ENCODE measurements around the gene HYOU1. TPM values are rescaled to one million over a fixed set of nuclear protein-coding genes. Genes with fewer than 3 reads are reported as not detected.

The HYOU1 gene
- total RNA-seq, 2 experiments from 2014 or later = 133 to 135 TPM

DNA sequence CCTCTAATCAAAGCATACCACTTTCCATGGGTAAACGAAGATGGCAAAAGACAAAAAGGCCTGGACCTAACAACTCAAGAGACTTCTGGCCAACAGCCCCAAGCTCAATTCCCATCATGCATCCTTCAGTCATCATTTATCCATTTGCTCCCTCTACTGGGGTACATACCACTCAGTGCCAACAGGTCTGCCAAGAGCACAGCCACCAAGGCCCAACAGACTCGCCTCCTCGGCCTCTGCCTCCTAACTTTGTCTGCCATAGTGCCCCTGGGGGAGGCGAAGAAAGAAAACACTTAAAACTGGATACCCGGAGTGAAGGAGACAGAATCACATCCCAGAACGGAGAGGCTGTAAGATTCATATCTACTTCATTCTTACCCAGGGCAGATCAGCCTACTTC, 1.1 kb downstream of the HYOU1 start:
- Mint-ChIP-seq H3K4me1 (ENCODE audit: low read depth) (peaks cover 30% of the 10 kb centered on the region), H3K4me3 (peak overlapping the region; percentile 97), H3K27me3 (ENCODE audit: low read depth) (no peaks in the 10 kb centered on the region), H3K27ac (peak overlapping the region; percentile 78), H3K9me3 (ENCODE audit: insufficient read depth) (no peaks in the 10 kb centered on the region), H3K36me3 (ENCODE audit: low read depth) (peaks cover 58% of the 10 kb centered on the region)
- ATAC-seq (no peak), DNase-seq (peak; percentile 32)
- CTCF ChIA-PET = interaction anchor here (0.8 to 2.6 kb wide), 12 partner anchors 12 to 366 kb away, joined by 3 to 12 read pairs (median 4); partner anchors contain the start of genes SLC37A4, TRAPPC4 and VPS11
- POLR2A ChIA-PET = interaction anchor here (0.5 to 4.1 kb wide), 14 partner anchors 8 to 269 kb away, joined by 3 to 28 read pairs (median 6); partner anchors contain the start of genes C2CD2L, HMBS, RPS25 and TRAPPC4

DNA sequence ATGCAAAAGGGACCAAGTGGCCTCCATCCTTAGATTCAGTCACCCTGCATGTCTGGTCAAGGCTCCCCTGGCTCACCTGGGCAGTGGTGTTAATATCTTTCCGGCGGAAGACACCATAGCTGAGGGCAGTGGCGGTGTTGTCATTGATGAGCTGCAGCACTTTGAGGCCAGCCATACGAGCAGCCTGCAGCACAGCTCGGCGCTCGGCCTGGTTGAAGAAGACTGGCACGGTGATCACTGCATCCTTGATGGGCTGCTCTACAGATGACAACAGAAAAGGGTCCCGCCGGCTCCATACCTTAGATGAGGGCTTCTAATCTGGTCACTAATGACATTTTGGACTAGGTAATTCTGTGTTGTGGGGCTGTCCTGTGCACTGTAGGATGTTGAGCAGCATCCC, 2.6 kb downstream of the HYOU1 start:
- H3K27ac Mint-ChIP-seq = peak overlapping the region; percentile 30
- ChIA-PET CTCF (interaction anchor here (0.7 to 2.6 kb wide), 4 partner anchors 11 to 365 kb away, joined by 3 to 12 read pairs (median 4); partner anchors contain the start of gene SLC37A4), POLR2A (interaction anchor here (1.0 to 3.4 kb wide), 3 partner anchors 13 to 41 kb away, joined by 4 to 26 read pairs (median 4); partner anchors contain the start of genes TRAPPC4 and VPS11)
- H3K36me3 Mint-ChIP-seq (ENCODE audit: low read depth) = peaks cover 67% of the 10 kb centered on the region
- H3K4me3 Mint-ChIP-seq = peak overlapping the region; percentile 34
- no peaks in the 10 kb centered on the region for H3K27me3 Mint-ChIP-seq (ENCODE audit: low read depth)
- DNase-seq (no peak), ATAC-seq (no peak)
- H3K4me1 Mint-ChIP-seq (ENCODE audit: low read depth) = peaks cover 36% of the 10 kb centered on the region
- no peaks in the 10 kb centered on the region for H3K9me3 Mint-ChIP-seq (ENCODE audit: insufficient read depth)

DNA sequence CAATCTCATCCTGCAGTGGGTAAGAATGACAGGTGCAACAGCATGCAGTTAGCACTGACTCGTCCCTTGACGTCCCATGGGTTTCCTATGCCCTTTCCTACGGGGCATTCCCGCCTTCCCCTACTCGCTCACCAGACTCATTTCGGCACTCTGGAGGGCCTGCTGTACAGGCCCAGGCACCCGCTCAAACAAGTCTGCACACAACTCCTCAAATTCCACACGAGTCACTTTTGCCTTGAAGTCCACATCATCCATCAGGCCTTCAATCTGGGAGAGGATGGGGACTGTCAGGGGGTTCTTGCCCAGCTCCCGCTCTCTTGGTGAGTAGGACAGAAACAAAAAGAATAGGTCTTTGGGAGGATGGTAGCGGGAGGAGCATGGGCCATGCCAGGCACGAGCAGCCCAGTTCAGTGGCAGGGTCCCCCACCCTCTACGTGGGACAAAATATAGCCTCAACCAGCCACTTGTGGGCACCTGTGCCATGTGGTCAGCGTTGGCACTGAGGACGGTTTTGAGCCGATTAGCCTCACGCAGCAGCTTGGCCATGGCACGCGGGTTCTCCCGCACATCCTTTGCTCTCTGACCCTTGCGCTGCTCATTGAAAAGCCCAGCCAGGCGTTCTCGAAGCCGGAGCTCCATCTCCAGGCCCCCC, 4.7 kb downstream of the HYOU1 start:
- ATAC-seq (no peak), DNase-seq (no peak)
- H3K4me1 Mint-ChIP-seq (ENCODE audit: low read depth) = peaks cover 30% of the 10 kb centered on the region
- peaks cover 81% of the 10 kb centered on the region for H3K36me3 Mint-ChIP-seq (ENCODE audit: low read depth)
- H3K9me3 Mint-ChIP-seq (ENCODE audit: insufficient read depth) = no peaks in the 10 kb centered on the region
- no peaks in the 10 kb centered on the region for H3K27me3 Mint-ChIP-seq (ENCODE audit: low read depth)
- ChIA-PET CTCF (no interaction called here), POLR2A (no interaction called here)
- H3K4me3 Mint-ChIP-seq = no peak overlapping the region
- no peak overlapping the region for H3K27ac Mint-ChIP-seq

DNA sequence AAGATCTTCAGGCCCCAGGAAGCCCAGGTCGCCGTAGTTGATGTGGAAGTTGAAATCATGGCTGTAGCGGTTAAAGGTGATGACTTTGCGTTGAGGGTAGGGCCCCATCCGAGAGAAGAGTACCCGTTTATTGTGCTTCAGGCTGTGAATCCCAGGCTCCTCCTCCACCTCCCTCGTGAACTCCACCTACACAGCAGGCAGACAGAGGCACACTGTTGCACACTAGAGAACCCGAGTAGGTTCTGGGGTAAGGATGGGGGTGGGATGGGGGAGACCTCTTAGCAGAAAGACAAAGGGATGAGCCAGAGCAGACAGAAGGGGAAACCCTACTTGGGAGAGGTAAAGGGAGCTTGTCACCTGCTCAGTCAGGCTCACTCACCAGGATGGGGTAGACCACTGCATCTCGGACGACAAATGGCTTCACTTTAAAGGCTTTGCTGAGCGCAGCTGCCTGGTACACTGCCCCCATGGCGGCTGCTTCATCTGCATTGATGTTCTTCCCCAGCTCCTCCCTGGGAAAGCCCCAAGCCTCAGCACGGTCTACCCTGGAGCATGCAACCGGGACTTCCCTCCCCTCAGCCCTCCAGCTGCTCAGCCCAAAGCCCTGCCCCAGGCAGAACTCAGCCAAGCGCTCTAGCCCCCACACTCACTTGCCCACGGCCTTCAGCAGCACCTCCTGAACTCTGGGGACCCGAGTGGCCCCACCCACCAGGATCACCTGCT, 5.4 kb downstream of the HYOU1 start:
- Mint-ChIP-seq H3K4me3 (no peak overlapping the region), H3K27ac (peak overlapping the region; percentile 50), H3K27me3 (ENCODE audit: low read depth) (no peaks in the 10 kb centered on the region), H3K9me3 (ENCODE audit: insufficient read depth) (no peaks in the 10 kb centered on the region), H3K36me3 (ENCODE audit: low read depth) (peaks cover 86% of the 10 kb centered on the region), H3K4me1 (ENCODE audit: low read depth) (peaks cover 30% of the 10 kb centered on the region)
- ChIA-PET CTCF (no interaction called here), POLR2A (interaction anchor here (0.8 to 1.2 kb wide), 3 partner anchors 32 to 54 kb away, joined by 3 to 4 read pairs (median 3); partner anchors contain the start of gene DPAGT1)
- ATAC-seq (no peak), DNase-seq (no peak)

DNA sequence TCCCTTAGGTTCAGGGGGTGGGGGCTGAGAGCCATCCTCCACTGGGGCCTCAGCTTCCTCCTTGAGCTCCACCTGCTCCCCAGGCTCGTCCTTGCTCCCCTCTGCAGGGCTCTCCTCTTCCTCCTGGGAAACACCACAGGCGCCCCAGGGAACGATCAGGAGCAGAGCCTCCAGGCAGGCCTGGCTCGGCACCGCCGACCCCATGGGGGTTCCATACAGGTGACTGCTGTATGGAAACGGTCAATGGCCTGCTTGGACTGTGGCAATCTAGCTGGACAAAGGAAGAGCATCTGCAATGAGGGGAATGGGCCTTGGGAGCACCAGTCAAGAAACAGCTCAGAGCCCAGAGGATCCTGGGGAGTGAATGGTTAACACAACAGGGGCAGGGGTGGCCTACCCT, 7.9 kb downstream of the HYOU1 start:
- H3K9me3 Mint-ChIP-seq (ENCODE audit: insufficient read depth) = no peaks in the 10 kb centered on the region
- H3K36me3 Mint-ChIP-seq (ENCODE audit: low read depth) = peaks cover 74% of the 10 kb centered on the region
- ATAC-seq (no peak), DNase-seq (no peak)
- CTCF ChIA-PET = no interaction called here
- H3K4me1 Mint-ChIP-seq (ENCODE audit: low read depth) = peaks cover 12% of the 10 kb centered on the region
- POLR2A ChIA-PET = interaction anchor here (0.5 to 1.0 kb wide), 2 partner anchors 18 to 85 kb away, joined by 3 to 5 read pairs; partner anchors contain the start of gene VPS11
- H3K27ac Mint-ChIP-seq = no peak overlapping the region
- H3K4me3 Mint-ChIP-seq = no peak overlapping the region
- H3K27me3 Mint-ChIP-seq (ENCODE audit: low read depth) = no peaks in the 10 kb centered on the region

DNA sequence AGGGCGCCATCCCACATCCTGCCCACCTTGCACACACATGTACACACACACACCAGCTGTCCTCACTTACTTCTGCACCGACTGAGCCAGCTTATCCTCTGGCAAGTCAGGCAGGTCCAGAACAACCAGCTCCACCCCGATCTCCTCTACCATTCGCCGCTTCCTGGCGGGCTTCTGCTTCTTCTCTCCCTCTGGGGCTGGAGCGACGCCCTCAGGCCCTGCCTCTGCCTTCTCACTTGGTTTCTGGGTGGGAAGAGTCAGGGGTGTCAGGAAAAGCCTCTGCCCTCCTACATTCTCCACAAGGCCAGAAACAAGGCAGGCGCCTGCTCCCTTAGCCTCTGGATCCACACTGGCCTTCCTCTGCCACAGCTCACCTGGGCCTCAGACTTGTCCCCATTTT, 8.4 kb downstream of the HYOU1 start:
- ChIA-PET CTCF (interaction anchor here (0.9 to 1.0 kb wide), 2 partner anchors 17 to 18 kb away, joined by 3 to 5 read pairs; no protein-coding TSS in a partner anchor), POLR2A (interaction anchor here (0.5 to 1.0 kb wide), 2 partner anchors 19 to 85 kb away, joined by 3 to 5 read pairs; partner anchors contain the start of gene VPS11)
- no peak overlapping the region for H3K4me3 Mint-ChIP-seq
- ATAC-seq (no peak), DNase-seq (no peak)
- no peaks in the 10 kb centered on the region for H3K9me3 Mint-ChIP-seq (ENCODE audit: insufficient read depth)
- peaks cover 70% of the 10 kb centered on the region for H3K36me3 Mint-ChIP-seq (ENCODE audit: low read depth)
- peaks cover 12% of the 10 kb centered on the region for H3K4me1 Mint-ChIP-seq (ENCODE audit: low read depth)
- H3K27me3 Mint-ChIP-seq (ENCODE audit: low read depth) = no peaks in the 10 kb centered on the region
- H3K27ac Mint-ChIP-seq = no peak overlapping the region

DNA sequence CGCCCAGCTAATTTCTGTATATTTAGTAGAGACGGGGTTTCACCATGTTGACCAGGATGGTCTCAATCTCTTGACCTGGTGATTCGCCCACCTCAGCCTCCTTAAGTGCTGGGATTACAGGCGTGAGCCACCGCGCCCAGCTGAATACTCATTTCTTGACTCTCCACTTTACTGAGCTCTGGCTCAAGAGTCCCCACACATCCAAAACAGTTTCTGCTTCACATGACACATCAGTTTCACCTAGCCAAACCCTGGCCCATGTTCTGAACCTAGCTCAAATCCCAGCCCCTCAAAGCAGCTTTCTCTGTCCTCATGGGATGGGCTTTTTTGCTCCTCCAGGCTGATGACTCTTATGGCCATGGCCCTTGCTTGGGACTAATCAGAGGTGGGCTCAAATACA, 9.8 kb downstream of the HYOU1 start:
- ATAC-seq (no peak), DNase-seq (no peak)
- Mint-ChIP-seq H3K27ac (peak overlapping the region; percentile 25), H3K27me3 (ENCODE audit: low read depth) (no peaks in the 10 kb centered on the region), H3K4me1 (ENCODE audit: low read depth) (peaks cover 10% of the 10 kb centered on the region), H3K4me3 (no peak overlapping the region), H3K36me3 (ENCODE audit: low read depth) (peaks cover 56% of the 10 kb centered on the region), H3K9me3 (ENCODE audit: insufficient read depth) (no peaks in the 10 kb centered on the region)
- ChIA-PET POLR2A (interaction anchor here (1.0 to 1.9 kb wide), 2 partner anchors 9 to 48 kb away, joined by 3 to 5 read pairs; partner anchors contain the start of gene HYOU1), CTCF (no interaction called here)

DNA sequence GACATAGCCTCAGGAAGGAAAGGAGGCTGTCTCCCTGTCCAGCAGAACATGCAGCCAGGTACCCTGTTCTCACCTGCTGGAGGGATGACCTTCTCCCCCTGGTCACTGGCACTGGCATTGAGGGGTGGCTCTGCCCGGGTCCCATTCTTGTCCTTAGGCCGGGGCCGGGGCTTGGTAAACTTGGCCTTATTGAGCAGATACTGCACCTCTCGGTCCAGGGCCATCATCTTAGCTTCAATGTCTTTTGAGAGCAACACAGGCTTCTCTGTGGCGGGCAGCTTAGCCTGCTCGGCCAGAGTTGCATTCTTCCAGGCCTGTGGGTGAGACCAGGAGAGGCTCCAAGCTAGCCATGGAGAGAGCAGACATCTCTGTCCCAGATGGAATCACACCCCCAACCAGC, 10.5 kb downstream of the HYOU1 start:
- H3K4me1 Mint-ChIP-seq (ENCODE audit: low read depth) = peaks cover 10% of the 10 kb centered on the region
- ChIA-PET POLR2A (interaction anchor here (1.0 to 1.9 kb wide), 2 partner anchors 10 to 48 kb away, joined by 3 to 5 read pairs; partner anchors contain the start of gene HYOU1), CTCF (no interaction called here)
- DNase-seq (no peak), ATAC-seq (no peak)
- no peak overlapping the region for H3K27ac Mint-ChIP-seq
- H3K36me3 Mint-ChIP-seq (ENCODE audit: low read depth) = peaks cover 50% of the 10 kb centered on the region
- H3K9me3 Mint-ChIP-seq (ENCODE audit: insufficient read depth) = no peaks in the 10 kb centered on the region
- H3K4me3 Mint-ChIP-seq = no peak overlapping the region
- no peaks in the 10 kb centered on the region for H3K27me3 Mint-ChIP-seq (ENCODE audit: low read depth)

DNA sequence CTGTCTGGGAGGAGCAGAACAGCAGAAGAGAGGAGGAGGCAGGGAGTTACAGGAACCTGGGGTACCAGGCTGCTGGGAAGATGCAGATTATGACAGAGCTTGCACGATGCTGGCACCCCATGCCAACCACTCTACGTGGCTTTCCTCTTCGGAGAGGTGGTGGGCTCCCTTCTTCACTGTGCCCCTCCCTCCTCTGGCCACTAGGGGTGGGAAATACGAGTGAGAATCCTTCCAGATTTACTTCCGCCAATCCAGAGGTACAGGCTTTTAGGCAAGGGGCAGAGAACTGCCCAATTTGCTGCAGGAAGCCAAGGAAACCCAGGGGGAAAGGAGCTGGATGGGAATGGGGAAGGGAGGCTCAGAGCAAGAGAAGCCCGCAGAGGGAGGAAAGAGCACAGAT, 12.3 kb downstream of the HYOU1 start:
- no peak for ATAC-seq
- peaks cover 7% of the 10 kb centered on the region for H3K4me1 Mint-ChIP-seq (ENCODE audit: low read depth)
- H3K4me3 Mint-ChIP-seq = no peak overlapping the region
- DNase-seq = no peak
- H3K27ac Mint-ChIP-seq = peak overlapping the region; percentile 19
- peaks cover 37% of the 10 kb centered on the region for H3K36me3 Mint-ChIP-seq (ENCODE audit: low read depth)
- H3K27me3 Mint-ChIP-seq (ENCODE audit: low read depth) = no peaks in the 10 kb centered on the region
- H3K9me3 Mint-ChIP-seq (ENCODE audit: insufficient read depth) = no peaks in the 10 kb centered on the region
- CTCF ChIA-PET = interaction anchor here (0.9 kb wide), 1 partner anchor 12 kb away, joined by 3 read pairs; no protein-coding TSS in a partner anchor
- POLR2A ChIA-PET = no interaction called here

DNA sequence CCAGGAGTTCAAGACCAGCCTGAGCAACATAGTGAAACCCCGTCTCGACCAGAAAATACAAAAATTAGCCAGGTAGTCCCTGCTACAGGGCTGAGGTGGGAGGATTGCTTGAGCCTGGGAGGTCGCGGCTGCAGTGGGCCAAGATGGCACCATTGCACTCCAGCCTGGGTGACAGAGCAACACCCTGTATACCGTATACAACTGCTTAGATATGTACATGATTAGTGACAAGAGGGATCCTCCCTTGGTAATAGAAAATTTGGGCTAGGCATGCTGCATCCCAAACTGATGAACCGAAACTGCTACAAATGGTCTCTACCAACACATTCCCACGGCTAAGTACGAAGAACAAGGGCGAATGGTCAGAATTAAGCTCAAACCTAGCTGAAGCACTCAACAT, 14.1 kb downstream of the HYOU1 start:
- Mint-ChIP-seq H3K27me3 (ENCODE audit: low read depth) (peaks cover 5% of the 10 kb centered on the region), H3K27ac (no peak overlapping the region), H3K4me1 (ENCODE audit: low read depth) (no peaks in the 10 kb centered on the region), H3K36me3 (ENCODE audit: low read depth) (peaks cover 20% of the 10 kb centered on the region), H3K9me3 (ENCODE audit: insufficient read depth) (no peaks in the 10 kb centered on the region), H3K4me3 (no peak overlapping the region)
- DNase-seq = no peak
- ChIA-PET CTCF (interaction anchor here (1.4 to 2.6 kb wide), 2 partner anchors 12 to 13 kb away, joined by 3 to 11 read pairs; partner anchors contain the start of gene SLC37A4), POLR2A (interaction anchor here (2.0 kb wide), 1 partner anchor 13 kb away, joined by 6 read pairs; the partner anchor contains the start of gene HYOU1)
- ATAC-seq = no peak

DNA sequence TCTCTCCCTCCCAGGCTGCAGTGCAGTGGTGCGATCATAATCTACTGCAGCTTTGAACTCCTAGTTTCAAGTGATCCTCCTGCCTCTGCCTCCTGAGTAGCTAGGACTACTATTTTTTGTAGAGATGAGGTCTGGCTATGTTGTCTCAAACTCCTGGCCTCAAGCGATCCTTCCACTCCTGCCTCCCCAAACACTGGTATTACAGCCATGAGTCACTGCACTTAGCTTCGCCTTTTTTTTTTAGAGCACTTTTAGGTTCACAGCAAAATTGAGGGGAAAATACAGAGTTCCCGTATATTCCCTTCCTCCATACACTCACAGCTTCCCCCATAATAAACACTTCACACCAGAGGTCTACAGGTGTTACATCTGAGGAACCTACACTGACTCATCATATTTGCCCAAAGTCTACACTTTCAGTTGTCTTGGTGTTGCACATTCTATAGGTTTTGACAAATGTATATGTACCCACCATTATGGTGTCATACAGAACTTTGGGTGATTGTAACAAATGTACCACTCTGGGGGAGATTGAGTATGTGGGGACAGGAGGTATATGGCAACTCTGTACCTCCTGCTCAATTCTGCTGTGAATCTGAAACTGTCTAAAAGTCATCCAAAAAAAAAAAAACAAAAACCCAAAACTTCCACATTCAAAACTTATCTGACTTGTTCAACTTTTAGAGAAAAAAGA, 15.0 kb downstream of the HYOU1 start:
- ChIA-PET CTCF (interaction anchor here (1.2 to 2.6 kb wide), 3 partner anchors 11 to 25 kb away, joined by 3 to 11 read pairs (median 3); partner anchors contain the start of genes SLC37A4 and VPS11), POLR2A (interaction anchor here (0.6 to 2.0 kb wide), 2 partner anchors 14 to 21 kb away, joined by 3 to 6 read pairs; partner anchors contain the start of gene HYOU1)
- H3K4me3 Mint-ChIP-seq = no peak overlapping the region
- no peak overlapping the region for H3K27ac Mint-ChIP-seq
- no peaks in the 10 kb centered on the region for H3K4me1 Mint-ChIP-seq (ENCODE audit: low read depth)
- peaks cover 5% of the 10 kb centered on the region for H3K27me3 Mint-ChIP-seq (ENCODE audit: low read depth)
- H3K36me3 Mint-ChIP-seq (ENCODE audit: low read depth) = peaks cover 12% of the 10 kb centered on the region
- no peaks in the 10 kb centered on the region for H3K9me3 Mint-ChIP-seq (ENCODE audit: insufficient read depth)
- no peak for DNase-seq
- ATAC-seq = peak; percentile 54
